GM10847 (cell line): ENCODE results near the gene LZTS3.

Source experiments
- POLR2A ChIP-seq: IDR thresholded peaks from 2 replicates; pipeline ENCODE4 v1.6.1; 2011; ENCODE audit not compliant: insufficient read length; ENCODE audit errors: extremely low read depth

LZTS3 gene

GRCh38 chr20:3172933-3173609 is at the start of gene LZTS3:
Gene LZTS3, minus strand, starts transcription at chr20:3173549. Its CDS starts 6,386 bp downstream, at chr20:3167163.
- no peak for TF ChIP-seq POLR2A

GRCh38 chr20:3221398-3222226 is 48.3 kb upstream of the LZTS3 start:
- TF ChIP-seq POLR2A, result no peak

GRCh38 chr20:3218307-3218988 is 45.1 kb upstream of the LZTS3 start:
- TF ChIP-seq POLR2A, result no peak

- no peak for TF ChIP-seq POLR2A
Observed at GRCh38 chr20:3213226-3213625, 39.9 kb upstream of the LZTS3 start.

- no peak for TF ChIP-seq POLR2A
Observed at GRCh38 chr20:3210346-3210745, 37.0 kb upstream of the LZTS3 start.

GRCh38 chr20:3209946-3210317 is 36.6 kb upstream of the LZTS3 start:
- TF ChIP-seq POLR2A, result no peak

GRCh38 chr20:3209257-3209945 is 36.1 kb upstream of the LZTS3 start, which contains the start of gene ITPA:
Gene ITPA, plus strand, starts transcription at chr20:3209498. Its CDS starts 54 bp downstream, at chr20:3209552.
- peak; percentile 75 for TF ChIP-seq POLR2A

- TF ChIP-seq POLR2A, result no peak
Observed at GRCh38 chr20:3208786-3209256, 35.5 kb upstream of the LZTS3 start.

GRCh38 chr20:3204124-3204794 is 30.9 kb upstream of the LZTS3 start, which contains the start of gene DDRGK1:
Gene DDRGK1, minus strand, starts transcription at chr20:3204682. Its CDS starts 55 bp downstream, at chr20:3204627.
- peak; percentile 74 for TF ChIP-seq POLR2A

- TF ChIP-seq POLR2A, result no peak
Observed at GRCh38 chr20:3203315-3204123, 30.2 kb upstream of the LZTS3 start.

- no peak for TF ChIP-seq POLR2A
Observed at GRCh38 chr20:3202965-3203314, 29.6 kb upstream of the LZTS3 start.

- TF ChIP-seq POLR2A, result no peak
Observed at GRCh38 chr20:3199976-3200755, 26.8 kb upstream of the LZTS3 start.

- no peak for TF ChIP-seq POLR2A
Observed at GRCh38 chr20:3199206-3199605, 25.9 kb upstream of the LZTS3 start.
